SIG-M5 (cell line): ENCODE data around the gene PARD3.

Experiments
- DNase-seq: peaks from one replicate; lab custom pipeline; 2025; lab: John Stamatoyannopoulos, UW

The PARD3 gene

DNA sequence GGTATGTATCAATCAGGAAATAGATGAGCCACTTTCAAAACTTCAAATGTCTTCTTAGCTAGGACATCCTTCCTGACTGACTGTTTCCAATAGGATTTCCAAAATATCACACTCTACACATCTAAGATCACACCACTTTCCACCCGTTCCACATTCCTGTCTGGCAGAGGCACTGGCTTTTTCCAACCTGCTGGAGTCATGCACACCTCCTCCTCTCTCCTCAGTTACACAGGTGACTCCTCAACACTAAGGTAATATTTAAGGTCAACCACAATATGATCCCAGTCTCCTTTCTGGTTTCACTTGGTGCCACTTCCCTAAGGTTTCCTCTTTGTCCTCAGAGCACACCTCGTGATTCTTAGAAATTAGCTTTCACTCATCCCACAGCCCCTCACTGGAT is 196.5 kb downstream of the PARD3 start:
- DNase-seq = no peak

DNA sequence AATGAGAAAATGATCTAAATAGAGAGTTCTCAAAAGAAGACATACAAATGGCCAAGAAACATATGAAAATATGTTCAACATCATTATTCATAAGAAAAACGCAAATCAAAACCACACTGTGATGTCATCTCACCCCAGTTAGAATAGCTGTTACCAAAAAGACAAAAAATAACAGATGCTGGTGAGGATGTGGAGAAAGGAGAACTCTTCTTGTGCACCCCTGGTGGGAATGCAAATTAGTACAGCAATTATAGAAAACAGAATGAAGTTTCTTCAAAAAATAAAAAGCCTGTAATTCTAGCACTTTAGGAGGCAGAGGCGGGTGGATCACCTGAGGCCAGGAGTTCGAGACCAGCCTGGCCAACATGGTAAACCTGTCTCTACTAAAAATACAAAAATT is 199.3 kb downstream of the PARD3 start:
- no peak for DNase-seq

DNA sequence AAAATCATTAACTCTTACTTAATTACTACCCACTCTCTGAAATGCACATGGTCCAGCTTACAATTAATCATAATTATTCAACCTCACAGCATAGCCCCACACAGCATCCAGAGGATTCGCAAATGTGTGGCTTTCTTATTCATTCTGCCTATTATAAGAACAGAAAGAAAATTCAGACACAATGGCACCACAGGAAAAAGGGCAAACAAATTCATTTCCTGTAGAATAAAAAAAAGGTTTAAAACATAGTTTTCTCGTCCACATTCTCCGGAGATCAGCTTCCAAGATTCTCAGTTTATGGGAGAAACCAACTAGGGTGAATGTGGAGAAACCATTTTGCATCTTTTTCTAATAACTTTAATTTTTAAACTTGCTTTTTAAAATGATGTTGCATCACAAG is 201.6 kb downstream of the PARD3 start:
- DNase-seq = no peak

DNA sequence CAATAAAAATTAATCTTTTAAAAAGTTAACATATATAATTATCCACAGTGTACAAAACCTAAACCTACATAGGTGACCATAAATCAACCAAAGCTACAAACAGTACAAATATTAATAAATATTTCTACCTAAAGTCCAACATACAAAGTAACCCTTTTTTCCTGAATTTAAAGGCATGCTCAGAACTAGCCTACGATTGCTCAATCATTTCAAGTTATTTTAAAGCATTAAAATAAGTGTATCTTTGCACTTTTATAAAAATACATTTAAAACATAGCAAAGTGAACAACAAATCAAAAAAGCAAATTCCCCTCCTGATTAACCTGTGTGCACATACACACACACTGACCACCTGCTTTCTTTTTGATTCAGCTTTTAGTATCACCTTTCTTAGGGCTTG is 202.2 kb downstream of the PARD3 start:
- no peak for DNase-seq

DNA sequence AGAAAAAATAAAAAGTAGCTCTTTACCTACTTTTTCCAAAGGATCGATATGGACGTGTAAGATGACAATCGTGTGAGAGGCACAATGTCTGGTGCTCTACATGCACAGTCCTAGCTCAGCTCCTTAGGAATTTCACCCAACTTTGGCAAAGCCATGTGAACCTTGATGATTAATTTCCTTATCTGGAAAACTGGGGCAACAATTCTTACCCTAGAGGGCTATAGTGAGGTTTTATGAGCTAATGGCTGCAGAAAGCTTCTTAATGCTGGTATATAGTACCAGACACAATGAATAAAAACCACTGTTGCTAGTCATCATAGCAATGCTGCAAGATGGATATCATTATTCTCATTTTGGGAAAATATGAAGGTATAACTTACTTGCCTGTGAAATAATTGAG is 202.7 kb downstream of the PARD3 start:
- no peak for DNase-seq

DNA sequence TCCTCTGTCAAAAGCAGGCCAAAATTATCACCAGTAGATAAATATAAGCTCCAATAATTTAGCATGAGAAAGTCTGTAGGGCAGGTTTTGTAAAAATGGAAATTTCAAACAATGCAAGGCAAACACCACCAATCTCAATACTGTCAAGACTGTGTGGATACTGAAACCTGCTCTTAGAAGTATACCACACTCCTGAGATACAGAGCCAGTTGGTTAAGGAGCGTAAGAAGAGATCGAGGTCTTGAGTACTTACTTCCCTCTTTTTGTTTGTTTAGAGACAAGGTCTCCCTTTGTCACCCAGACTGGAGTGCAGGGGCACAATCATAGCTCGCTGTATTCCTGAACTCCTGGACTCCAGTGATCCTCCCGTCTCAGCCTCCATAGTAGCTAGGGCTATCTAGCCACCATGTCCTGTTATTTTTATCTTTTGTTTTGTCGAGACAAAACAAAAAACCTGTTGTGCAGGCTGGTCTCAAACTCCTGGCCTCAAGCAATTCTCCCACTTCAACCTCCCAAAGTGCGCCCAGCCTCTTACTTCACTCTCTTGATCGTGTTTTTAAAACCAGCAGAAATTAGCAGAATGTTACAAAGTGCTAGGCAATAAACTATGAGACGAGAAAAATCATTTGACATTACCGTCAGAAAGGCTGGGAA is 205.7 kb downstream of the PARD3 start:
- no peak for DNase-seq

DNA sequence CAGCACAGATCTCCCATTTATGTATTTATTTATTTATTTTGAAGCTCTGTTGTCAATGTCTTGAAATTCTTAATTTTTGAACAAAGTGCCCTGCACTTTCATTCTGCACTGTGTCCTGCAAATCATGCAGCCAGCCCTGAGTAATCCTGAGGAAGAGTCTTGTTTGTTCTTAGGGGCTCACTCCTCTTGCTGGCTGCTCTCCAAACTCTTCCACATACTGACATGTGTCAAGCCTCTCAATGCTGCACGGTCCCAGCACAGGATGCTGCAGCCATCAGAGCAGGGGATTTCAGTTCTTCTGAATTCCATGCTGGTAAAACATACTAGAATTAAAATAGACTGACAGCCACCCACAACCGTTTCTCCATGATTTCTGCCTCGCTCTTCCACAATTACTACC is 207.2 kb downstream of the PARD3 start:
- no peak for DNase-seq

DNA sequence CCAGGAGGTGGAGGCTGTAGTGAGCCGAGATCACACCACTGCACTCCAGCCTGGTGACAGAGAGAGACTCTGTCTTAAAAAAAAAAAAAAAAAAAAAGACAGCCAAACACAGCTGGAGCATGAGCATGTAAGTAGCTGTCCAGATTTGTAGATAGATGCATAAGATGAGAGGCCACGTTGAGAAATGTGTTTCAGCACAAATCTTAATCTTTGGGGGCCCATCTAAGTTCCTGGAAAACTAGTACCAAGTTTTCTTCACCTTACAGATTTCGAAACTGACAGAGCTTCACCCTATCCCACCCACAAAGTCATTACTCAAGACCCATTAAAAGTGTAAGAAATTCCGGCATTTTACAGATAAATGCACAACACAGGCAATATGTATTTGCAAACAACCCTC is 208.2 kb downstream of the PARD3 start:
- no peak for DNase-seq

DNA sequence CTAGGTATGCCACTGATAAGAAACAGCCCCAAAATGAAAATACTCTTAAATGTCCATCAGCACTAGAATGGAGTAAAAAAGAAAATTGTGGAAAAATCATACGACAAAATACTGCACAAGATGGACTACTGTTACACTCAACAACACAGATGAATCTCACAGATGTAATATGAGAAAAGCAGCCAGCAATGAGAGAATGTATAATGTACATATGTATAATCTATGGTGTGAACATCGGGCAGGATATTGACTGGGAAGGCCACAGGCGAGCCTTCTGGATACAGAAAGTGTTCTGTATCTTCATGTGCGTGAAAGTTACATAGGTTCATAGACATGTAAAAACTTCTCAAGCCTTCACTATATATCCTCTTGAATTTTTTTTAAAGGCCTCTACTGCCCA is 212.6 kb downstream of the PARD3 start:
- no peak for DNase-seq

DNA sequence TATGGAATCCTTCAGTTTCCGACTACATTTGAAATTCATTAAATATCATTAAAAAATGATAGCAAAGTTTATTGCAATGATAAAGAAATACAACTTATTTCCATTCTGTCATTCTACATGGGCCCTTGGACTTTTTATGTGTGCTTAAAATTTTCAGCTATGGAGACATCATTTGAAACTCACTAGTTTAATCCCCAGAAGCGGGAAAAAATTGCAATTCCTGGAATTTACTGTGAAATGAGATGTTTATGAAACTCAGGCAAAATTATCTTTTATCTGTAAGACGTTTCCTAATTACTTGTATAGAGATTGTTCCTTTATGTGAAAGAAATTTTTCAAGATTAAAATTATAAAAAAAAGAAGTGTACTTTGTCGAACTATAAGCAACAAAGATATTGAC is 213.4 kb downstream of the PARD3 start:
- DNase-seq = no peak

DNA sequence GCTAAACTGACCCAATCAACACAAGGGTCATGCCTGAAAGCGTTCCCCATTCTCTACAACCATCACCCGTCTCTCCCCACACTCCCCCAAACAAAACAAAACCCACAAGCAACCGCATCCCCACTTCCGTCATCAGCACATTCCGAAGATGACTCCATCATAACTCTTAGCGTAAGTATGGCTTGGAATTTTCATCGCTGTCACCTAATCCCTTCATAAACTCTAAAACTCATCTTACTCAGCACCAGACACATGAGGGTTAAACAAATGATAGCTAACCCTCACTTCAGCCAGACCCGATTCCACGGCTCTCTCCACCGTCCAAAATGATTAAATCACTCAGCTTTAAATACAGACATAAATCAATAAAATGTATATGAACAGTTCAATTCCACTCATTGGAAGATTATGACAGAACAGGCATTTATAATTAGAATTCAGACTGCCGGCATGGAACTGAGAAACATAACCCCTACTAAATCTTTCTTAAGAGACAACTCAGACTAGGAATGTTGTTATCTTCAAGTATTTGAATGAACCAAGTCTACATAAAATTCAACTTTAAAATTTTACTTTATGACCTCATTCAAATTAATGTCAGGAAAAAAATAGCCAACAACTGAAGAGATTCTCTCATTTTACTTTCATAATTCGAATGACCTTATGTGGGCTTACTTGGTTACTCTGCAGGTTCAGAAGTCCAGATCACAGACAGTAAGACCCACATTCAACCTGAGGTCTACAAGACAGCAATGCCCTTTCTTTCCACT is 215.9 kb downstream of the PARD3 start:
- DNase-seq = no peak

DNA sequence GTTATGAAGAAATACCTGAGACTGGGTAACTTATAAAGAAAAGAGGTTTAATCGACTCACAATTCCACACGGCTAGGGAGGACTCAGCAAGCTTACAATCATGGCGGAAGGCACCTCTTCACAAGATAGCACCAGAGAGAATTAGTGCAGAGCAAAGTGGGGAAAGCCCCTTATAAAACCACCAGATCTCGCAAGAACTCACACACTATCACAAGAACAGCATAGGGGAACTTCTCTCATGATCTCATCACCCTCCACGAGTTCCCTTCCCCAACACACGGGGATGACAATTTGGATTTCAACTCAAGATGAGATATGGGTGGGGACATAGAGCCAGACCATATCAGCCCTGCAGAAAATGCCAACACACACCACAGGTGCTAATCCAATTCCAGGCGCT is 218.7 kb downstream of the PARD3 start:
- DNase-seq = no peak

DNA sequence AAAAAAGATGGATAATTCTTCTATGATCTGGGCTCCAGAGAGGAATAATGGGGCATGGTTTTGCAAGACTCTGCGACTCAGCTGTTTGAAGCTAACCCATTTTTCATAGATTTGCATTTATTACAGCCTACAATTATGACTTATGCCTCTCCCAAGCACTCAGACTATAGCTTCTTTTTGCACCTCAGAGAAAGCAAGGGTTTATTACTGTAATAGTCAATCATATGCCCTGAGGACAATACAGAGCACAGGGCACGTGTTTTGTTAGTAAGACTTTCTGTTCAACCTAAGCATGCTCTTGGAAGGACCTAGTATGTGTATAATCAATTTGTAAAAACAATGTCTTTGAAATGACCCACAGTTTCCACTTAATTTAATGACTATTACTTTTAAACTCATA is 221.2 kb downstream of the PARD3 start:
- DNase-seq = no peak

DNA sequence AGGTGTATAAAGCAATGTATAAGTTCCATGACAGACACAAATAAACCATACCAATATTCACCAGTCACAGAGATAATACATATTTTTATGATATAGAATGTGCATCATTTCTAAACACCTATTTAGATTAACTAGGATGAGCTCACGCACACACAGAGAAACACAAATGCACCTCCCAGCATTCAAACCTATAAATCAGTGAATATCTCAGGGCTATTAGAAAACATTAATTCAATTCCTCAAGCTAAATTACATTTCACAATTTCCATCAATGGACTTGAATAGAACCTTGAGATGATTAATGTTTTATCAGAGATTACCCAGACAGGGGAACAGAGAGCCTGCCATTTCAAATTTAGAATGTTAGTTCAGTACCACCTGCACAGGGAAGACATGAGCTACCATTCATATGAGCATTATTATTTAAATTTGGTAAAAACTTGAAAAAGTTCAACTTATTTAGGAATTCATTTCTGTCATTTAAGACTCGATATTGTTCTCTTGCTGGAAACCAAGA is 221.7 kb downstream of the PARD3 start:
- no peak for DNase-seq

DNA sequence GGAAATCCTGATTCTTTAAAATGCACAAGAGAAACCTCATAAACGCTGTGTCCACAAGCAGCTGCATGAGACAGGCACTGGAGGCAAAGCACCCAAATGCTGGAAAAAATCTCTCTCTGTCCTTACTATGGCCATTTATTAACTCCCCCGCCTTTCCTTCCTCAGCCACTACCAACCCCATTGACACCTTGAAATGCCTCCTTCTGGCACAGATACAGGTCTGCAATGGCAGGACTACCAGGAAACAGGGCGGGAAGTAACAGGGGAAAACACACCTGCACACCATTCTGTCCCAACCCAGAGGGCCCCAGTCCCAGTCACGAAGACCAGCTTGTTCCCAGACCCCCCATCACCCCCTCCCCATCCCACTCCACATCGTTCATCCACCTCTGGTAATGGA is 224.3 kb downstream of the PARD3 start:
- DNase-seq = no peak

DNA sequence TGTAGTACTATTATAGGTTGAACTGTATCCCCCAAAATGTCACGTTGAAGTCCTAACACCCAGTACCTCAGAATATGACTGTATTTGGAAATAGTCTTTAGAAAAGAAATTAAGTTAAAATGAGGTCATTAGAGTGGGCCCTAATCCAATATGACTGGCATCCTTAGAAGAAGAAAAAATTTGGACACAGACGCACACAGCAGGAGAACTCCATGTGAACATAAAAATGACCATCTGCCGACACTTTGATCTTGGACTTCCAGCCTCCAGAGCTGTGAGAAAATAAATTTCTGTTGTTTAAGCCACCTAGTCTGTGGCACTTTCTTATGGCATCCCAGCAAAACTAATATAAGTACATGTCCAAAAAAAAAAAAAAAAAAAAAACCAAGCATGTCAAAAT is 225.8 kb downstream of the PARD3 start:
- DNase-seq = no peak

DNA sequence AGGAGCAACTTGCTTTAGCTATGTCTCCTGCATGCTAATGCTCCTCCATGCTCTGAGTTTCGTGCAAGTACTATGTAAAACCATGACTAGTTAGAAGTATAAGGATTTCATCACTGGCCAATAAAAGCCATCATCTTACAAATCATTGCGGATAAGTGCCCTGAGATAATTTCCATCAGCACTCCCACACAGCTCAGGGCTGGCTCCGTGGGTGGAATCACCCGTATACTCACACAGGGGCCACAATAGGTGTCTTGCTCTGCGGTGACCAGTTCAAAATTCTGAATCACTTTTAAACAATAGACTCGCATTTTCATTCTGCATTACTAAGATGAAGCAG is 227.4 kb downstream of the PARD3 start:
- no peak for DNase-seq

DNA sequence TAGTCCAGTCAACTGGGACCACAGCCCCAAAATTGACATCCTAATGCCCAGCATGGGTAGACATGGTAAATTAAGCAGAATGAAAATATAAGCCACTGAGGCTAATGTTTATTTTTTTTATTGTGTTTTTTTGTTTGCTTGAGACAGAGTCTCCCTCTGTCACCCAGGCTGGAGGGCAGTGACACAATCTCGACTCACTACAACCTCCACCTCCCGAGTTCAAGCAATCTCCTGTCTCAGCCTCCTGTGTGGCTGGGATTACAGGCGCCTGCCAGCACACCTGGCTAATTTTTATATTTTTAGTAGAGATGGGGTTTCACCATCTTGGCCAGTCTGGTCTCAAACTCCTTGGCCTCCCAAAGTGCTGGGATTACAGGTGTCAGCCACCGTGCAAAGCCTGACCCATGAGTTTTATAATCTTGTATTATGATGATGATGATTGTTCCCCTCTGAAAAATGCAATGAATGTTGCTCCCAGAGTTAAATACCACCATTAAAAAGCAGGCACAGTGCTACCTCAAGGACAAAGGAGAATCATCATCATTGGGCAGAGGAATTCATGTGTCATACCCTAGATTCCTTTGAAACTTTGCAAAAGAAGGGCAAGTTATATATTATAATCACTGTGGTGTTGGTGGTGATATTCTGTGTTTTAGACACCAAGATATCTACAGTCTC is 228.0 kb downstream of the PARD3 start:
- no peak for DNase-seq

DNA sequence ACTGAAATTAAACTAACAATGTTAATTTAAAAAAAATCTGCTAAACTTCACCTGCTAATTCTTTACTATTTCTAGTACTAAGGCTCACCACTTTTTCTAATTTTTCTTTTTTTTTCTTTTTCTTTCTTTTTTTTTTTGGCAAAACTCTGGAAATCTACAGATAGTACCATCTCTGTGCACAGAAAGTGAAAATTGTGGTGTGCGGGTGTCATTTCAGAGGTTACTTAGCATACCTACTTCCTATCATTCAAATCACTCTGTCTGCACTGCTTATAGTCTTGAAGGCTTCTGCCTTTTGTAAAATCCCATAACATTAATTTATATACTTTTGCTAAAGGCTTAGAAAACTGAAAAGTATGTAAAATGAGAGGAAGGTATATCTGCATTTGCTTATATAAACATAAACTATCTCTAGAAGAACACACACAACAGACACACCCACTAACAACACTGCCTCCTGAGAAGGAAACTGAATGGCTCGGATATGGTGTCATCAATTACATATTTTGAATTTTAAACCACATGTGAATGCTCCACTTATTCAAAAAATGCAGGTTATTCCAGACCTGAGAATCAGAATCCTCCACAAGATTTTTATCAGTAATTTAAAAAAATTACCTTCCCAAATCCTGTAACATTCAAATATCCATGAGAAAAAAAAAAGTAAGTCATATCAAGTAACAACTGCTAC is 229.5 kb downstream of the PARD3 start:
- no peak for DNase-seq

DNA sequence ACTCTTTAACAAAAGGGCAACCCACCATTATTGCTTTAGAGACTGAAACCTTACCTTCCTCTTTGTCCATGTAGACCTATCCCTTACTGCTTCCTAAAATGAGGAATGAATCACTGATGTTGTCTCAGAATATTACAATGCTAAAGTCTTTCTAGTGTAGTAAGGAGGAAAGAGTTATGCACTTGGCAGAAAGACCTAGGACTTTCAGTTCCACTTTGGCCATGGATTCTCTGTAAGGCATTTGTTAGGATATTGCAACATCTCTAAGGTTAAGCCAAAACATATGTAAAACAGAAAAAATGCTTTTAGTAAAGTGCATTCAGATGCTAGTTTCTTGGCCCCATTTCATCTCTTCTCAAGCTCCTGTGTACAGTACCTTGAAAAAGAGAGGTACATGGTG is 230.9 kb downstream of the PARD3 start:
- DNase-seq = no peak

DNA sequence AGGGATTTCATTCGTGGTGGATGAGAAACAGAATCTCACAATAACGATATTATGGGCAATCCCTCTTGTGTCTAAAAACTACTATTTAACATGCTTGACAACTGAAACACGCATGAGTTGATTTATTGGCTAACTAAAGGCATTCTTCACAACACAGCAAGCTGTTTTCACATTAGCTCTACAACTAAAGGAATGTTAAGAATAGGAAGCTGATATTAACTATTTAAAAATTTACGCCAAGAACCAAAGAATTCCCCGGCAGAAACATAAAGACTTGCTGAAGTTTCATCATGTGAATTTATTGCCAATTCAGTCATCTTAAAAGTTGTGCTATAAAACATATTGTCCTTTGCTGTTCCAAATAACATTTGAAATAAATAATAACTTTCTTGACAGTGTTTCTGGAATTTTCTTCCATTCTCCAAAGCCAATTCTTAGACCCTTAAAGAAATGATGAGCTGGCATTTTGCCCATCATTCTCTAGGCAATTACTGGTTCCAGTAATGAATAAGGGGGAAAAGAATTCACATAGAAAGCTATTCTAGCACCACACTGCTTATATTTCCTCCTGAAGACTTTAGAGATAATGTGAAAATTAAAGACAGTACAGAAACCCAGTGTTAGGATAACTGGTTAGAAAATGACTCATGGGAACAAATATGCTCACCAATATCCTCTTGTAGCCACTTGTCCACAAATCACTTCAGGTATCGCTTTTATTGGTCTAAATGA is 233.1 kb downstream of the PARD3 start:
- no peak for DNase-seq

DNA sequence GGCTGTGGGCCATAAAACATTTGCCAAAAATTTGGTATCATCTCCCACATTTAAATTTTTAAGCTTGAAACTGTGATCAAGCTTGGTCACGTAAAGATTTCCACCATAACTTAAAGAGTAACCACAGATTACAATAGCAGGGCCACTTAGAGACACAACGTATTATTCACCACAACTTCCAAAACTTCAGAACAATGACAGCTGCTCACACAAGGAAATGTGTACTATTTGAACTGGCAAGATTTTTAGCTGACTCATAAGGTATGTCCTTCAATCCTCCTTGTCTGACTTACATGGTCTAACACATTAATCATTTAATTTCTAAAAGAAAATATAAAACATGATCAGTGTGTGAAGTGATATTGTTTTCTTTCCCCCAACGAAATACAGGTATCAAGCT is 234.5 kb downstream of the PARD3 start:
- DNase-seq = no peak
